Transverse colon (tissue), 4 donors: ENCODE data around the gene PELO. TPM values are rescaled to one million over a fixed set of nuclear protein-coding genes. Genes with fewer than 3 reads are reported as not detected.

Source experiments
- DNase-seq: peaks from one replicate; pipeline ENCODE4 v3.0.0-alpha.2; 2019
- H3K27ac ChIP-seq, 4 donors: fragments of 200-600 bp; sonication (generic); 2 replicates each; pipeline ENCODE4 v1.5.1; 2016 to 2018; ENCODE audit warnings: inconsistent platforms in 4 of 4
- H3K27me3 ChIP-seq: fragments of 200-600 bp; sonication (generic); 2 replicates; pipeline ENCODE4 v1.5.1; 2017; ENCODE audit warnings: inconsistent platforms
- H3K36me3 ChIP-seq, 4 donors: fragments of 200-600 bp; sonication (generic); 2 replicates each; pipeline ENCODE4 v1.5.1; 2017 to 2019; ENCODE audit warnings: inconsistent platforms in 4 of 4
- H3K4me1 ChIP-seq, 4 donors: fragments of 200-600 bp; sonication (generic); 2 replicates each; pipeline ENCODE4 v1.5.1; 2017 to 2020; ENCODE audit warnings: inconsistent platforms in 4 of 4
- H3K4me3 ChIP-seq, 4 donors: fragments of 200-600 bp; sonication (generic); 1 replicate in 1 of 4; 2 replicates in 3 of 4; pipeline versions ENCODE4 v1.5.1 to v1.6.1; 2017 to 2019; ENCODE audit warnings: inconsistent platforms in 4 of 4
- H3K9me3 ChIP-seq, 2 donors: fragments of 200-600 bp; sonication (generic); 2 replicates each; pipeline ENCODE4 v1.5.1; 2017 to 2019; ENCODE audit warnings: inconsistent platforms in 2 of 2
- EP300 ChIP-seq: sonication (generic); formaldehyde crosslinking; IDR thresholded peaks from one replicate; pipeline ENCODE4 v1.6.1; 2017; ENCODE audit warnings: antibody characterized with exemption, low read depth
- POLR2A ChIP-seq: fragments of 450-650 bp; IDR thresholded peaks from one replicate; pipeline ENCODE4 v1.6.1; 2016; ENCODE audit warnings: antibody characterized with exemption, mild to moderate bottlenecking, moderate library complexity
- POLR2AphosphoS5 ChIP-seq, 3 donors: sonication (generic); formaldehyde crosslinking; IDR thresholded peaks; one replicate each; pipeline ENCODE4 v1.6.1; 2016; ENCODE audit warnings: antibody characterized with exemption in 3 of 3
- WGBS, 2 donors: methylation state at CpG; one replicate each; pipeline ENCODE4 v1.1.5; 2018; ENCODE audit warnings: low coverage in 1 of 2; 5-methylcytosine and 5-hydroxymethylcytosine counted together
- in situ Hi-C, 4 donors: fragments of 200-750 bp; cut with MboI; loops; one replicate each; pipeline versions ENCODE4 v1.15.0 to v1.15.1; 2017; ENCODE audit warnings: low sequenced_read_pairs in 3 of 4, low pct_ligation_motif_present in 1 of 4, low pct_unique_long_range_greater_than_20kb in 1 of 4
- intact Hi-C: fragments of 100-400 bp; cut with DNase I; formaldehyde crosslinking; loops from one replicate; pipeline ENCODE4 v1.15.1; 2023; ENCODE audit warnings: low total_unique reads
- total RNA-seq, 4 donors: library from RNA; depleted of rRNA; stranded (reverse); fragments of >200 nt; gene quantifications; one replicate each; pipeline ENCODE4 v1.1.0, GENCODE V29; 2016
- TF ChIP-seq, protein P1 (sequence below), 5 experiments: fragments of 200-600 bp in 3 of 5; fragments of 450-650 bp in 2 of 5; sonication (generic) in 3 of 5; IDR thresholded peaks; 1 replicate in 2 of 5; 2 replicates in 3 of 5; pipeline ENCODE4 v1.5.1; 2016 to 2017; ENCODE audit warnings: antibody characterized with exemption in 5 of 5, inconsistent platforms in 3 of 5, mild to moderate bottlenecking in 2 of 5, moderate library complexity in 1 of 5

PELO gene
- total RNA-seq, 4 donors from 2014 or later = 10.1 to 62.3 (median 16.8) TPM

DNA sequence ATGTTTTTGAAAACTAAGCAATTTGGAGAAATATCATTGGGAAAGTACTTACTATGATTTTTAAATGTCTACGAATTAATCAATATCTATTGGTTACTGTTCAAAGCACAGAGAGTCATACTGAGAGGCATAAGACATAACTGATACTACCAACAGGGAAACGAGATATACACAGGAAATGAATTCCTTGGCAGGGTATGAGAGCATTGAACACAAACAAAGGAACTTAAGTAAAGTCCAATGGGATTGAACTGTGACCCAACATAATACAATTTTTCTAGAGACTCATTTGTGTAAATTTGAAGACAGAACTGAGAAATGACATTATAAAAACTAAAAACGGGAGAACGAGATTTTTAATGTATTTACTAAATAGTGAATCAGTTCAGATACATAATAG is 1.3 kb upstream of the PELO start:
- in situ Hi-C loops = loop anchor here (10.0 to 25.0 kb wide), 3 partner anchors 126 to 301 kb away; no protein-coding TSS in a partner anchor

GRCh38 chr5:52786949-52787599 is 642 bp upstream of the PELO start:
- Histone ChIP-seq H3K9me3 (no peaks in the 10 kb centered on the region), H3K27me3 (no peaks in the 10 kb centered on the region), H3K36me3 (no peaks in the 10 kb centered on the region), H3K27ac (peak overlapping the region; percentile 91 to 98 (median 95)), H3K4me1 (peaks cover 0 to 34% (median 14%) of the 10 kb centered on the region in 4 donors), H3K4me3 (peak overlapping the region; percentile 55 to 77 (median 70))
- intact Hi-C loops = loop anchor here (5.0 kb wide), 1 partner anchor 130 kb away; no protein-coding TSS in a partner anchor
- in situ Hi-C loops = loop anchor here (10.0 to 25.0 kb wide), 3 partner anchors 125 to 300 kb away; no protein-coding TSS in a partner anchor
- TF ChIP-seq EP300 = no peak
- TF ChIP-seq, protein P1, sequence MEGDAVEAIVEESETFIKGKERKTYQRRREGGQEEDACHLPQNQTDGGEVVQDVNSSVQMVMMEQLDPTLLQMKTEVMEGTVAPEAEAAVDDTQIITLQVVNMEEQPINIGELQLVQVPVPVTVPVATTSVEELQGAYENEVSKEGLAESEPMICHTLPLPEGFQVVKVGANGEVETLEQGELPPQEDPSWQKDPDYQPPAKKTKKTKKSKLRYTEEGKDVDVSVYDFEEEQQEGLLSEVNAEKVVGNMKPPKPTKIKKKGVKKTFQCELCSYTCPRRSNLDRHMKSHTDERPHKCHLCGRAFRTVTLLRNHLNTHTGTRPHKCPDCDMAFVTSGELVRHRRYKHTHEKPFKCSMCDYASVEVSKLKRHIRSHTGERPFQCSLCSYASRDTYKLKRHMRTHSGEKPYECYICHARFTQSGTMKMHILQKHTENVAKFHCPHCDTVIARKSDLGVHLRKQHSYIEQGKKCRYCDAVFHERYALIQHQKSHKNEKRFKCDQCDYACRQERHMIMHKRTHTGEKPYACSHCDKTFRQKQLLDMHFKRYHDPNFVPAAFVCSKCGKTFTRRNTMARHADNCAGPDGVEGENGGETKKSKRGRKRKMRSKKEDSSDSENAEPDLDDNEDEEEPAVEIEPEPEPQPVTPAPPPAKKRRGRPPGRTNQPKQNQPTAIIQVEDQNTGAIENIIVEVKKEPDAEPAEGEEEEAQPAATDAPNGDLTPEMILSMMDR (IDR thresholded peaks at IDR 0.05) = peak; percentile 15 to 34 (median 30)
- DNase-seq = peak; percentile 64
- WGBS, 2 donors = 4 to 8% methylated on average over 4 to 11 of the region's 11 CpGs

More for the DNA sequence above, 1.3 kb upstream of the PELO start:
- TF ChIP-seq POLR2A = no peak
- no peak for TF ChIP-seq POLR2AphosphoS5 (IDR thresholded peaks at IDR 0.05)
- no peak for TF ChIP-seq EP300
- TF ChIP-seq, protein P1 (IDR thresholded peaks at IDR 0.05) = no peak
- H3K9me3 ChIP-seq = no peaks in the 10 kb centered on the region
- 30 to 44% methylated on average over 4 of the region's 4 CpGs for WGBS, 2 donors
- H3K27ac ChIP-seq = peak overlapping the region; percentile 91 to 98 (median 95)
- no peak overlapping the region for H3K4me3 ChIP-seq
- peaks cover 0 to 32% (median 14%) of the 10 kb centered on the region in 4 donors for H3K4me1 ChIP-seq
- H3K27me3 ChIP-seq = no peaks in the 10 kb centered on the region
- intact Hi-C loops = loop anchor here (5.0 kb wide), 1 partner anchor 131 kb away; no protein-coding TSS in a partner anchor
- H3K36me3 ChIP-seq = no peaks in the 10 kb centered on the region
- DNase-seq = no peak

DNA sequence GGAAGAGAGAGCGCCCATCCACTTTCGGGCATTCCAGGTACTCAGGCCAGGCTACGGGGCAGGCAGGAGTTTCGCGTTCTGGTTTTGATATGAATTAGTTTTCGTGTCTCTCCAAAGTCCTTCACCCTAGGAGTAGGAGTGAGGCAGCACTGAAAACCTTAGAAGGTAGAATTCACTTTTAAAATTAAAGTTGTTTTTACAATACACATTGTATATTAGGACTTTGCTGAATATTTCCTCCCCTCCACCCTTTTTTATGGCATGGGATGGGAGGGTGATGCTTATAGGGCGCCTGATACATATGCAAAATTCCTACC is 747 bp downstream of the PELO start:
- Histone ChIP-seq H3K27me3 (no peaks in the 10 kb centered on the region), H3K4me1 (peaks cover 0 to 34% (median 14%) of the 10 kb centered on the region in 4 donors), H3K36me3 (no peaks in the 10 kb centered on the region), H3K27ac (peak overlapping the region; percentile 91 to 98 (median 95)), H3K4me3 (peak overlapping the region; percentile 55 to 77 (median 70)), H3K9me3 (no peaks in the 10 kb centered on the region)
- WGBS, 2 donors = 6 to 14% methylated on average over 1 to 7 of the region's 7 CpGs
- DNase-seq = no peak
- in situ Hi-C loops = loop anchor here (10.0 to 25.0 kb wide), 3 partner anchors 124 to 299 kb away; no protein-coding TSS in a partner anchor
- TF ChIP-seq, protein P1 (IDR thresholded peaks at IDR 0.05) = no peak
- TF ChIP-seq EP300 (no peak), POLR2A (no peak), POLR2AphosphoS5 (IDR thresholded peaks at IDR 0.05) (no peak)
- intact Hi-C loops = loop anchor here (5.0 kb wide), 1 partner anchor 129 kb away; no protein-coding TSS in a partner anchor

GRCh38 chr5:52789378-52789777 is 1.7 kb downstream of the PELO start:
- in situ Hi-C loops = loop anchor here (10.0 to 25.0 kb wide), 3 partner anchors 123 to 298 kb away; no protein-coding TSS in a partner anchor
- no peak for DNase-seq
- WGBS, 2 donors = 20 to 24% methylated on average over 1 of the region's 1 CpG
- H3K4me3 ChIP-seq = peak overlapping the region; percentile 6 to 77 (median 70)
- H3K4me1 ChIP-seq = peaks cover 0 to 40% (median 14%) of the 10 kb centered on the region in 4 donors
- intact Hi-C loops = loop anchor here (5.0 kb wide), 1 partner anchor 128 kb away; no protein-coding TSS in a partner anchor
- no peaks in the 10 kb centered on the region for H3K36me3 ChIP-seq
- H3K27ac ChIP-seq = peak overlapping the region; percentile 91 to 98 (median 95)
- TF ChIP-seq POLR2A (no peak), POLR2AphosphoS5 (IDR thresholded peaks at IDR 0.05) (no peak), EP300 (no peak)
- TF ChIP-seq, protein P1 (IDR thresholded peaks at IDR 0.05) = no peak
- H3K27me3 ChIP-seq = no peaks in the 10 kb centered on the region
- H3K9me3 ChIP-seq = no peaks in the 10 kb centered on the region
